Adrenal gland (tissue), 12 donors: ENCODE data around the gene MOCOS. TPM values are rescaled to one million over a fixed set of nuclear protein-coding genes. Genes with fewer than 3 reads are reported as not detected.

Source experiments
- DNase-seq, 7 donors: peaks; one replicate each; pipeline ENCODE4 v3.0.0-alpha.2; 2019 to 2020
- H3K27ac ChIP-seq, 5 donors: fragments of 200-600 bp; sonication (generic) in 4 of 5; 1 replicate in 3 of 5; 2 replicates in 2 of 5; pipeline versions ENCODE4 v1.5.1 to v1.8.0; 2016 to 2020; ENCODE audit warnings: mild to moderate bottlenecking in 1 of 5
- H3K27me3 ChIP-seq: fragments of 200-600 bp; 2 replicates; pipeline ENCODE4 v1.8.0; 2021
- H3K36me3 ChIP-seq, 2 donors: fragments of 200-600 bp; replicated peaks in 1 of 2; 1 replicate in 1 of 2; 2 replicates in 1 of 2; pipeline versions ENCODE4 v1.5.1 to v1.8.0; 2018 to 2022
- H3K4me1 ChIP-seq, 2 donors: fragments of 200-600 bp; replicated peaks in 1 of 2; 1 replicate in 1 of 2; 2 replicates in 1 of 2; pipeline versions ENCODE4 v1.5.1 to v1.8.0; 2018 to 2021
- H3K4me3 ChIP-seq, 4 donors: fragments of 200-600 bp; sonication (generic) in 3 of 4; one replicate each; pipeline ENCODE4 v1.5.1; 2016 to 2018
- H3K9me3 ChIP-seq, 3 donors: fragments of 200-600 bp; sonication (generic) in 1 of 3; replicated peaks in 1 of 3; 1 replicate in 2 of 3; 2 replicates in 1 of 3; pipeline versions ENCODE4 v1.5.1 to v1.8.0; 2016 to 2021
- POLR2A ChIP-seq, 2 donors: fragments of 450-650 bp; IDR thresholded peaks; one replicate each; pipeline ENCODE4 v1.6.1; 2017; ENCODE audit warnings: antibody characterized with exemption in 2 of 2, mild to moderate bottlenecking in 2 of 2, moderate library complexity in 1 of 2
- WGBS, 4 donors: extraction: QIAGEN DNeasy Blood & Tissue Kit in 2 of 4; methylation state at CpG; one replicate each; pipeline versions ENCODE4 v1.1.5 to v1.1.7; 2013 to 2017; 5-methylcytosine and 5-hydroxymethylcytosine counted together
- intact Hi-C, 2 donors: fragments of 100-400 bp; cut with DNase I; formaldehyde crosslinking; loops; one replicate each; pipeline versions ENCODE4 v1.14.1 to v1.15.0; 2022 to 2023
- polyA plus RNA-seq, 3 donors: library from polyadenylated mRNA; stranded (reverse); fragments of 200-250 nt in 2 of 3; fragments of 350-450 nt in 1 of 3; fragmentation: Illumina TruSeq in 1 of 3; extraction: RNeasy Lipid Tissue Mini Kit (QIAGEN cat#74804) in 1 of 3; gene quantifications; one replicate each; pipeline ENCODE4 v1.2.3, GENCODE V29; 2013 to 2014
- total RNA-seq, 9 donors: library from RNA; depleted of rRNA in 4 of 9; stranded (reverse); fragments of >200 nt in 4 of 9; fragments of 120-200 nt in 1 of 9; fragmentation: NEBNext Ultra II Directional in 1 of 9; extraction: Animal tissue kit (Norgen Biotek cat#: 25700) in 1 of 9; gene quantifications; one replicate each; pipeline versions ENCODE4 v1.1.0 to v1.2.4, GENCODE V29; 2013 to 2023
- TF ChIP-seq, protein P1 (sequence below), 6 experiments: fragments of 450-650 bp in 4 of 6; fragments of 200-600 bp in 2 of 6; sonication (generic) in 1 of 6; IDR thresholded peaks; 1 replicate in 5 of 6; 2 replicates in 1 of 6; pipeline versions ENCODE4 v1.5.1 to v1.8.0; 2016 to 2021; ENCODE audit warnings: antibody characterized with exemption in 6 of 6, mild to moderate bottlenecking in 2 of 6, moderate library complexity in 1 of 6
- donor health status: healthy with polysubstance abuse.
- donor health status: Bipolar disorder and iron deficiency.
- donor health status: DM: yes; HTN: yes; CAD: no.
- donor health status: DM: no; HTN: no; CAD: no.
- donor health status: DM: no; HTN: no; CAD: no.
- donor health status: DM: yes; HTN: yes; CAD: no.

The MOCOS gene
- total and polyA plus RNA-seq, 12 donors, result 7.6 to 88.1 (median 20.9) TPM

DNA sequence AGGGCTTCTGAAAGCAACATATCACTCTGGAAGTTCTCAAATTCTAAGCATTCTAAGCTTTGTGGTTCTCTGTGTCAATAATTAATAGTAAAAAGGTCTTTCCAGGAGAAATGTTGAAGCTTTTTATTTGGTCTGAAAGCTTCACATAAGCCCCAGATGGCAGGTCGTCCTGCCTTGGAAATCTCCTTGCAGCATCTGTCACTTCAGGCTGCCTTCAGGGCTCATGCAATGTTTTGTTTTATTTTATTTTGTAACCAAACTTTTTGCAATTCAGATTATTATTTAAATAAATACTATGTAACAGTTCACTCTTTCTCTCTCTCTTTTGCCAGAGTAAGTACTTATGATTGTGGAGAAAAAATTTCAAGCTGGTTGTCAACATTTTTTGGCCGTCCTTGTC lies 63.5 kb downstream of the MOCOS start:
- 72 to 89% (median 82%) methylated on average over 2 of the region's 2 CpGs for WGBS, 4 donors

DNA sequence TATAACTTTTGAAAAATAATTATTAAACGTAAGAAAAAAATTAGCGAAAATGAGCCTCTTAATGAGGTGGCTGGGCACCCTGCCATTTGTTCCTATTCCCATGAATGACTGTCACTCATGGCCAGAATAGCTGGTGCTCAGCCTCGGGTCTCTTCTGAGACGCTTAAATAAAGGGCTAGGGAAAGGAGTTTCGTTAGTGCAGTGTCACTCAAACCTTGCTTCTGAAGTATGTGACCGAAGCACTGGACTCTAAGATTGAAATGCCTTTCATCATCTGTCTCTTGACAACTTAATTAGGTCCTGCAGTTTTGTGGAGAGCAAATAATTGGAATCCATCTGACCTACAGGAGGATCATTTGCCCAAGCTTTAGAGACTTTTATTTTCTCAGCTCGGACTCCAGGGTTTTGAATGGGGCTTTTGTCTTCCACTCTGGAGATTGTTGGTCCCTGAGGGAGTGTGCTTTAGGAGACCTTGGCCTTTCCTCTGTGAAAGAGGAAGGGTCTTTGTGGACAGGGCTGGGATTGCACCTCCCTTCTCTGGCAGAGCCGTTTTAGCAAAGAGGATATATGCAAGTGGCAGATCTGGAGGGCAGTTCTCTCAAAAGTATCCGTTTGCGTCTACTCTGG lies 67.9 kb downstream of the MOCOS start:
- no peak overlapping the region for H3K27ac ChIP-seq
- no peak overlapping the region for H3K4me3 ChIP-seq
- H3K4me1 ChIP-seq, result no peaks in the 10 kb centered on the region
- intact Hi-C loops, result no loop called here
- DNase-seq, result no peak
- no peak for TF ChIP-seq POLR2A (IDR thresholded peaks at IDR 0.05)
- TF ChIP-seq, protein P1, sequence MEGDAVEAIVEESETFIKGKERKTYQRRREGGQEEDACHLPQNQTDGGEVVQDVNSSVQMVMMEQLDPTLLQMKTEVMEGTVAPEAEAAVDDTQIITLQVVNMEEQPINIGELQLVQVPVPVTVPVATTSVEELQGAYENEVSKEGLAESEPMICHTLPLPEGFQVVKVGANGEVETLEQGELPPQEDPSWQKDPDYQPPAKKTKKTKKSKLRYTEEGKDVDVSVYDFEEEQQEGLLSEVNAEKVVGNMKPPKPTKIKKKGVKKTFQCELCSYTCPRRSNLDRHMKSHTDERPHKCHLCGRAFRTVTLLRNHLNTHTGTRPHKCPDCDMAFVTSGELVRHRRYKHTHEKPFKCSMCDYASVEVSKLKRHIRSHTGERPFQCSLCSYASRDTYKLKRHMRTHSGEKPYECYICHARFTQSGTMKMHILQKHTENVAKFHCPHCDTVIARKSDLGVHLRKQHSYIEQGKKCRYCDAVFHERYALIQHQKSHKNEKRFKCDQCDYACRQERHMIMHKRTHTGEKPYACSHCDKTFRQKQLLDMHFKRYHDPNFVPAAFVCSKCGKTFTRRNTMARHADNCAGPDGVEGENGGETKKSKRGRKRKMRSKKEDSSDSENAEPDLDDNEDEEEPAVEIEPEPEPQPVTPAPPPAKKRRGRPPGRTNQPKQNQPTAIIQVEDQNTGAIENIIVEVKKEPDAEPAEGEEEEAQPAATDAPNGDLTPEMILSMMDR (IDR thresholded peaks at IDR 0.05), result no peak
- H3K27me3 ChIP-seq, result no peaks in the 10 kb centered on the region
- WGBS, 4 donors, result 80 to 85% (median 85%) methylated on average over 10 of the region's 10 CpGs
- H3K36me3 ChIP-seq, result peaks cover 0 to 12% of the 10 kb centered on the region in 2 donors
- no peaks in the 10 kb centered on the region for H3K9me3 ChIP-seq

More for the DNA sequence above, 63.5 kb downstream of the MOCOS start:
- Histone ChIP-seq H3K36me3 (peaks cover 0 to 7% of the 10 kb centered on the region in 2 donors), H3K4me3 (no peak overlapping the region), H3K9me3 (no peaks in the 10 kb centered on the region), H3K27me3 (no peaks in the 10 kb centered on the region), H3K4me1 (no peaks in the 10 kb centered on the region), H3K27ac (no peak overlapping the region)
- no peak for DNase-seq
- intact Hi-C loops, result no loop called here
- no peak for TF ChIP-seq POLR2A (IDR thresholded peaks at IDR 0.05)
- TF ChIP-seq, protein P1 (IDR thresholded peaks at IDR 0.05), result no peak

DNA sequence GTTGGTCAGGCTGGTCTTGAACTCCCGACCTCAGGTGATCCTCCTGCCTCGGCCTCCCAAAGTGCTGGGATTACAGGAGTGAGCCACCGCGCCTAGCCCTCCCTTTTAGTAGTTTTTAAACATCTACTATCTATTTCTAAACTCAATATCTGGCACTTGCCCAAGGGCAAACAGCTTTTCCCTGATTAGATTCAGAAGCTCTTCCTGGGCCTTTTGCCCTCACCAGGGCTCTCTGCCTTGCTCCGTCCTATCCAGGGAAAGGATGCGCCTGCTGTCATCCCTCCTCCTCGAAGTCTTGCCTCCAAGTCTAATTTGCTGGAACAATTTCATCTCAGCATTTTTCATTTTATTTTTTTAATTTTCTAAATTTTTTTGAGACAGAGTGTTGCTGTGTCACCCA lies 68.8 kb downstream of the MOCOS start:
- no peaks in the 10 kb centered on the region for H3K9me3 ChIP-seq
- no peaks in the 10 kb centered on the region for H3K4me1 ChIP-seq
- no peaks in the 10 kb centered on the region for H3K27me3 ChIP-seq
- WGBS, 4 donors, result 87 to 89% (median 87%) methylated on average over 7 of the region's 7 CpGs
- TF ChIP-seq, protein P1 (IDR thresholded peaks at IDR 0.05), result no peak
- TF ChIP-seq POLR2A (IDR thresholded peaks at IDR 0.05), result no peak
- H3K4me3 ChIP-seq, result no peak overlapping the region
- intact Hi-C loops, result no loop called here
- H3K27ac ChIP-seq, result no peak overlapping the region
- peaks cover 0 to 11% of the 10 kb centered on the region in 2 donors for H3K36me3 ChIP-seq
- peak in 1 of 7 donors; percentile 44 for DNase-seq

DNA sequence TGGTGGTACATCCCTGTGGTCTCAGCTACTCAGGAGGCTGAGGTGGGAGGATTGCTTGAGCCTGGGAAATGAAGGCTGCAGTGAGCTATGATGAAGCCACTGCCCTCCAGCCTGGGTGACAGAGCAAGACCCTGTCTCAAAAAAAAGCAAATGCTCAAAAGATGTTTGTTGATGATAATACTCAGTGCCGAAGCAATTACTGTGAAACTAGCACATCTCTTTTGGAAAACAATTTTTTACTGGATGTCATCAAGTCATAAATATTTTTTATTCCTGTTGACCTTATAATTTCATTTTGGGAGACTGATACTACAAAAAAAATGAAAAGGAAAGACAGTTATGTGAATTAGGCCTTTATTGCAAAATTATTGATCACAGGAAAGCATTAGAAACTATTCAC lies 75.7 kb downstream of the MOCOS start:
- WGBS, 4 donors, result 91 to 97% (median 95%) methylated on average over 1 of the region's 1 CpG
- Histone ChIP-seq H3K4me1 (peaks cover 0 to 8% of the 10 kb centered on the region in 2 donors), H3K27me3 (no peaks in the 10 kb centered on the region), H3K9me3 (no peaks in the 10 kb centered on the region), H3K36me3 (no peaks in the 10 kb centered on the region), H3K4me3 (no peak overlapping the region), H3K27ac (no peak overlapping the region)
- DNase-seq, result no peak
- intact Hi-C loops, result loop anchor here in 1 of 2 donors (10.0 kb wide), 1 partner anchor 58 kb away; no protein-coding TSS in a partner anchor
- TF ChIP-seq, protein P1 (IDR thresholded peaks at IDR 0.05), result no peak
- no peak for TF ChIP-seq POLR2A (IDR thresholded peaks at IDR 0.05)
